GM12874 (cell line): ENCODE results near the gene BPIFB2.

ENCODE experiments used
- CTCF ChIP-seq: IDR thresholded peaks from 2 replicates; pipeline ENCODE4 v1.5.1; 2011; ENCODE audit warnings: low read depth, mild to moderate bottlenecking, control low read depth, low read length, moderate library complexity; ENCODE audit not compliant: insufficient read depth

The BPIFB2 gene

DNA sequence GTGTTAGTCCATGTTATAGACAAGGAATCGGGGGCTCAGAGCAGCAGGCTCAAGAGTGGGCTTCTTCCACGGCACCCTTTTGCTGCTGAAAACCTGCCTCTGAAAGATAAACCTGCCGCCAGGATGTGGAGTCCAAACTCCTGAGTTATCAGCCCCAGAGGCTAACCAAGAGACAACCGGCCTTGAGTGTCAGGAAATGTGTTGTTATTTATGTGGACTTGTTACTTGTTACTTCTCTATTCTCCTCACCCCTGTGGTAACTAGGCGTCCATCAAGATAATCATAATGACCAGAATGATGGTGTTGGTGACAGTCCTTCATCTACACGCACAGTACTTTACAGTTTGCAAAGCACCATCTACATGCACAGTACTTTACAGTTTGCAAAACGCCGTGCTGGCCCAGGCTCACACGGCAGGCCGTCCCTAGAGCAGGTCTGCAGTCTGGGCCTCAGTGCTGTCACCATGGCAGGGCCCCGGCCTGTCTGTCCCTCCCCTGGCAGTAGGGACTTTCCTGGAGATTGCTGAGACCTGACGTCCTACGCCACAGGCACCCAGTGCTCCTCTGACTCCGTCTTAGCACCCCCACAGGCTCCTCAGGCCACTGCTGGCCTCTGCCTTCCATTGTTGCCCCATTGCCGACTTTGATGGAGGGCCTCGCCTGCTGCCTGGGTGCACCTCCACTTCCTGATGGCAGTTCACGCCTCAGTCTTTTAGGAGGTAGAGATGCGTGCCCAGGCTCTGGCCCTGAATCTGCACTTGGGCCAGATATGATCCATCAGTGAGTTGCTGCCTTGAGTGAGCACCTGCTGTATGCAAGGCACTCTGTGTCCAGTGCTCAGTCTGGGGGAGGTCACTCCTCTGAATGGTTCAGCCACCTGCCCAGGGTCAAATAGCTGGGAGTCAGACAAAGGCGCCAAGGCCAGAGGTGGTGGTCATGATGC, 62.9 kb downstream of the BPIFB2 start:
- no peak for TF ChIP-seq CTCF

GRCh38 chr20:33071198-33071597, 63.7 kb downstream of the BPIFB2 start:
- no peak for TF ChIP-seq CTCF

GRCh38 chr20:33072362-33072761, 64.9 kb downstream of the BPIFB2 start:
- no peak for TF ChIP-seq CTCF

- no peak for TF ChIP-seq CTCF
Observed at GRCh38 chr20:33072813-33073212, 65.3 kb downstream of the BPIFB2 start.
